RPMI7951 (cell line): Measurements from ENCODE around the gene THRB. TPM values are rescaled to one million over a fixed set of nuclear protein-coding genes. Genes with fewer than 3 reads are reported as not detected.
"Not testable (repeated sequence)": the region's sequence is repeated elsewhere in the genome, so short reads cannot be mapped to it uniquely, and the experiment has no call there.

Experiments used
- DNase-seq: peaks from one replicate; pipeline ENCODE4 v3.0.0-alpha.2; 2012; ENCODE audit warnings: low read depth
- total RNA-seq: library from RNA; depleted of rRNA; stranded (reverse); fragments of >200 nt; shearing (Covaris generic); gene quantifications from 2 replicates; pipeline ENCODE4 v1.2.3, GENCODE V29; 2014

Gene THRB
- total RNA-seq, 1 experiment from 2014 or later = 0.24 TPM

GRCh38 chr3:24110051-24110450 is 384.6 kb downstream of the THRB start:
- no peak for DNase-seq

GRCh38 chr3:24101676-24102168 is 392.9 kb downstream of the THRB start:
- DNase-seq = peak; percentile 56

GRCh38 chr3:24100696-24101402 is 393.8 kb downstream of the THRB start:
- DNase-seq = no peak

GRCh38 chr3:24096695-24097290 is 397.9 kb downstream of the THRB start:
- no peak for DNase-seq

GRCh38 chr3:24096271-24096670 is 398.4 kb downstream of the THRB start:
- DNase-seq = no peak

GRCh38 chr3:24094818-24095217 is 399.8 kb downstream of the THRB start:
- DNase-seq = not testable (repeated sequence)

- peak; percentile 33 for DNase-seq
Measured at GRCh38 chr3:24088782-24089181, 405.9 kb downstream of the THRB start.

GRCh38 chr3:24087469-24087868 is 407.2 kb downstream of the THRB start:
- no peak for DNase-seq

- DNase-seq = peak; percentile 34
Measured at GRCh38 chr3:24086617-24087404, 407.8 kb downstream of the THRB start.

GRCh38 chr3:24086206-24086605 is 408.4 kb downstream of the THRB start:
- no peak for DNase-seq

GRCh38 chr3:24072193-24072592 is 422.5 kb downstream of the THRB start:
- no peak for DNase-seq

GRCh38 chr3:24069045-24069444 is 425.6 kb downstream of the THRB start:
- peak; percentile 15 for DNase-seq

- peak; percentile 12 for DNase-seq
Measured at GRCh38 chr3:24067483-24067882, 427.2 kb downstream of the THRB start.
